ENCODE data around the gene LRRC47.
"Not testable (repeated sequence)": the region's sequence is repeated elsewhere in the genome, so short reads cannot be mapped to it uniquely, and the experiment has no call there.

LRRC47 gene

GRCh38 chr1:3816331-3817137 lies 20.2 kb upstream of the LRRC47 start:
- WGBS, 2 experiments (ENCODE audit: insufficient coverage in 2 of 2): 92% methylated on average over 33 to 36 of the region's 38 CpGs
- H3K36me3 ChIP-seq (ENCODE audit: control insufficient read depth, insufficient read depth, low read length): peaks cover 25% of the 10 kb centered on the region

GRCh38 chr1:3814771-3815561 lies 18.7 kb upstream of the LRRC47 start:
- H3K9me3 ChIP-seq (ENCODE audit: control insufficient read depth, low read length): no peaks in the 10 kb centered on the region
- H3K36me3 ChIP-seq (ENCODE audit: control insufficient read depth, insufficient read depth, low read length): peaks cover 18% of the 10 kb centered on the region
- WGBS, 2 experiments (ENCODE audit: insufficient coverage in 2 of 2): 92 to 93% methylated on average over 38 to 42 of the region's 42 CpGs
- H3K27ac ChIP-seq (ENCODE audit: low read depth, low read length, severe bottlenecking): no peak overlapping the region
- H3K4me3 ChIP-seq (ENCODE audit: extremely low read depth, insufficient read depth, low read length, poor library complexity, severe bottlenecking): no peak overlapping the region
- no peaks in the 10 kb centered on the region for H3K4me1 ChIP-seq (ENCODE audit: control insufficient read depth, insufficient read depth, low read length, poor library complexity, severe bottlenecking)

More at GRCh38 chr1:3816331-3817137, 20.2 kb upstream of the LRRC47 start:
- Histone ChIP-seq H3K27ac (ENCODE audit: low read depth, low read length, severe bottlenecking) (no peak overlapping the region), H3K4me3 (ENCODE audit: extremely low read depth, insufficient read depth, low read length, poor library complexity, severe bottlenecking) (no peak overlapping the region), H3K4me1 (ENCODE audit: control insufficient read depth, insufficient read depth, low read length, poor library complexity, severe bottlenecking) (no peaks in the 10 kb centered on the region), H3K9me3 (ENCODE audit: control insufficient read depth, low read length) (no peaks in the 10 kb centered on the region)

GRCh38 chr1:3814065-3814464 lies 17.8 kb upstream of the LRRC47 start:
- Histone ChIP-seq H3K9me3 (ENCODE audit: control insufficient read depth, low read length) (no peaks in the 10 kb centered on the region), H3K4me1 (ENCODE audit: control insufficient read depth, insufficient read depth, low read length, poor library complexity, severe bottlenecking) (no peaks in the 10 kb centered on the region), H3K36me3 (ENCODE audit: control insufficient read depth, insufficient read depth, low read length) (peaks cover 18% of the 10 kb centered on the region), H3K27ac (ENCODE audit: low read depth, low read length, severe bottlenecking) (no peak overlapping the region), H3K4me3 (ENCODE audit: extremely low read depth, insufficient read depth, low read length, poor library complexity, severe bottlenecking) (no peak overlapping the region)
- 86 to 100% methylated on average over 1 of the region's 2 CpGs for WGBS, 2 experiments (ENCODE audit: insufficient coverage in 2 of 2)

GRCh38 chr1:3811595-3811911 lies 15.3 kb upstream of the LRRC47 start:
- Histone ChIP-seq H3K36me3 (ENCODE audit: control insufficient read depth, insufficient read depth, low read length) (peaks cover 15% of the 10 kb centered on the region), H3K27ac (ENCODE audit: low read depth, low read length, severe bottlenecking) (no peak overlapping the region), H3K4me1 (ENCODE audit: control insufficient read depth, insufficient read depth, low read length, poor library complexity, severe bottlenecking) (no peaks in the 10 kb centered on the region), H3K4me3 (ENCODE audit: extremely low read depth, insufficient read depth, low read length, poor library complexity, severe bottlenecking) (no peak overlapping the region), H3K9me3 (ENCODE audit: control insufficient read depth, low read length) (peaks cover 9% of the 10 kb centered on the region)
- WGBS, 2 experiments (ENCODE audit: insufficient coverage in 2 of 2): 60 to 64% methylated on average over 1 to 2 of the region's 2 CpGs

GRCh38 chr1:3810149-3810761 lies 14.0 kb upstream of the LRRC47 start:
- peaks cover 14% of the 10 kb centered on the region for H3K9me3 ChIP-seq (ENCODE audit: control insufficient read depth, low read length)
- WGBS, 2 experiments (ENCODE audit: insufficient coverage in 2 of 2): 85 to 88% methylated on average over 5 to 7 of the region's 9 CpGs
- H3K4me1 ChIP-seq (ENCODE audit: control insufficient read depth, insufficient read depth, low read length, poor library complexity, severe bottlenecking); H3K4me3 ChIP-seq (ENCODE audit: extremely low read depth, insufficient read depth, low read length, poor library complexity, severe bottlenecking); H3K27ac ChIP-seq (ENCODE audit: low read depth, low read length, severe bottlenecking): not testable (repeated sequence)
- H3K36me3 ChIP-seq (ENCODE audit: control insufficient read depth, insufficient read depth, low read length): peaks cover 14% of the 10 kb centered on the region

GRCh38 chr1:3809680-3810079 lies 13.4 kb upstream of the LRRC47 start:
- WGBS, 2 experiments (ENCODE audit: insufficient coverage in 2 of 2): 77 to 81% methylated on average over 6 to 7 of the region's 7 CpGs
- Histone ChIP-seq H3K4me3 (ENCODE audit: extremely low read depth, insufficient read depth, low read length, poor library complexity, severe bottlenecking) (no peak overlapping the region), H3K36me3 (ENCODE audit: control insufficient read depth, insufficient read depth, low read length) (peaks cover 9% of the 10 kb centered on the region), H3K4me1 (ENCODE audit: control insufficient read depth, insufficient read depth, low read length, poor library complexity, severe bottlenecking) (no peaks in the 10 kb centered on the region), H3K9me3 (ENCODE audit: control insufficient read depth, low read length) (peaks cover 14% of the 10 kb centered on the region), H3K27ac (ENCODE audit: low read depth, low read length, severe bottlenecking) (no peak overlapping the region)

- no peaks in the 10 kb centered on the region for H3K36me3 ChIP-seq (ENCODE audit: control insufficient read depth, insufficient read depth, low read length)
- H3K9me3 ChIP-seq (ENCODE audit: control insufficient read depth, low read length): peaks cover 14% of the 10 kb centered on the region
- no peak overlapping the region for H3K4me3 ChIP-seq (ENCODE audit: extremely low read depth, insufficient read depth, low read length, poor library complexity, severe bottlenecking)
- H3K4me1 ChIP-seq (ENCODE audit: control insufficient read depth, insufficient read depth, low read length, poor library complexity, severe bottlenecking): no peaks in the 10 kb centered on the region
- H3K27ac ChIP-seq (ENCODE audit: low read depth, low read length, severe bottlenecking): no peak overlapping the region
- 83% methylated on average over 3 of the region's 5 CpGs for WGBS, 2 experiments (ENCODE audit: insufficient coverage in 2 of 2)
These were observed 11.5 kb upstream of the LRRC47 start for GRCh38 chr1:3807769-3808168.

GRCh38 chr1:3805038-3805437 lies 8.7 kb upstream of the LRRC47 start:
- Histone ChIP-seq H3K27ac (ENCODE audit: low read depth, low read length, severe bottlenecking) (no peak overlapping the region), H3K36me3 (ENCODE audit: control insufficient read depth, insufficient read depth, low read length) (no peaks in the 10 kb centered on the region), H3K4me1 (ENCODE audit: control insufficient read depth, insufficient read depth, low read length, poor library complexity, severe bottlenecking) (no peaks in the 10 kb centered on the region), H3K9me3 (ENCODE audit: control insufficient read depth, low read length) (peaks cover 14% of the 10 kb centered on the region), H3K4me3 (ENCODE audit: extremely low read depth, insufficient read depth, low read length, poor library complexity, severe bottlenecking) (no peak overlapping the region)
- WGBS, 2 experiments (ENCODE audit: insufficient coverage in 2 of 2): 89 to 95% methylated on average over 11 of the region's 11 CpGs

GRCh38 chr1:3804627-3804944 lies 8.3 kb upstream of the LRRC47 start:
- not testable (repeated sequence) for H3K4me3 ChIP-seq (ENCODE audit: extremely low read depth, insufficient read depth, low read length, poor library complexity, severe bottlenecking); H3K36me3 ChIP-seq (ENCODE audit: control insufficient read depth, insufficient read depth, low read length); H3K4me1 ChIP-seq (ENCODE audit: control insufficient read depth, insufficient read depth, low read length, poor library complexity, severe bottlenecking); H3K27ac ChIP-seq (ENCODE audit: low read depth, low read length, severe bottlenecking)
- peaks cover 14% of the 10 kb centered on the region for H3K9me3 ChIP-seq (ENCODE audit: control insufficient read depth, low read length)
- WGBS, 2 experiments (ENCODE audit: insufficient coverage in 2 of 2): 84 to 91% methylated on average over 7 of the region's 7 CpGs

- no peak overlapping the region for H3K4me3 ChIP-seq (ENCODE audit: extremely low read depth, insufficient read depth, low read length, poor library complexity, severe bottlenecking)
- WGBS, 2 experiments (ENCODE audit: insufficient coverage in 2 of 2): 80 to 87% methylated on average over 18 of the region's 19 CpGs
- H3K36me3 ChIP-seq (ENCODE audit: control insufficient read depth, insufficient read depth, low read length): no peaks in the 10 kb centered on the region
- no peaks in the 10 kb centered on the region for H3K4me1 ChIP-seq (ENCODE audit: control insufficient read depth, insufficient read depth, low read length, poor library complexity, severe bottlenecking)
- H3K27ac ChIP-seq (ENCODE audit: low read depth, low read length, severe bottlenecking): no peak overlapping the region
- H3K9me3 ChIP-seq (ENCODE audit: control insufficient read depth, low read length): peaks cover 14% of the 10 kb centered on the region
These were observed 7.8 kb upstream of the LRRC47 start for GRCh38 chr1:3803905-3804626.

Measured in mesodermal cell (in vitro differentiated cells).